AG10803 (cell line): Measurements from ENCODE around the gene SERPINA4.
A peak's percentile ranks its signal among the peaks of the same experiment; 100 is the strongest.

ENCODE experiments used
- DNase-seq: peaks from one replicate; pipeline ENCODE4 v3.0.0; 2010; ENCODE audit warnings: low read depth
- H3K4me3 ChIP-seq: 2 replicates; pipeline ENCODE4 v1.5.1; 2011; ENCODE audit warnings: mild to moderate bottlenecking, low read length, control low read depth
- CTCF ChIP-seq: conservative IDR thresholded peaks from 2 replicates; pipeline ENCODE4 v1.5.1; 2011; ENCODE audit warnings: mild to moderate bottlenecking, low read length, control low read depth, inconsistent platforms

The SERPINA4 gene

GRCh38 chr14:94536836-94537235, 24.4 kb upstream of the SERPINA4 start:
- DNase-seq, result no peak
- H3K4me3 ChIP-seq, result no peak overlapping the region
- TF ChIP-seq CTCF, result peak; percentile 14; the same call in 1 of the 2 replicates

GRCh38 chr14:94538070-94538740, 23.0 kb upstream of the SERPINA4 start:
- DNase-seq, result no peak
- TF ChIP-seq CTCF, result no peak
- no peak overlapping the region for H3K4me3 ChIP-seq

GRCh38 chr14:94539181-94539580, 22.1 kb upstream of the SERPINA4 start:
- DNase-seq, result no peak
- no peak for TF ChIP-seq CTCF
- H3K4me3 ChIP-seq, result no peak overlapping the region

GRCh38 chr14:94540031-94540794, 21.0 kb upstream of the SERPINA4 start:
- TF ChIP-seq CTCF, result peak; percentile 15; the same call in 1 of the 2 replicates
- H3K4me3 ChIP-seq, result no peak overlapping the region
- peak; percentile 50 for DNase-seq

GRCh38 chr14:94541234-94541975, 19.8 kb upstream of the SERPINA4 start:
- no peak for DNase-seq
- no peak overlapping the region for H3K4me3 ChIP-seq
- TF ChIP-seq CTCF, result no peak

- TF ChIP-seq CTCF, result no peak
- DNase-seq, result peak; percentile 56
- H3K4me3 ChIP-seq, result no peak overlapping the region
These were observed 19.0 kb upstream of the SERPINA4 start for GRCh38 chr14:94542111-94542810.
